ENCODE measurements around the gene STARD3. TPM values are rescaled to one million over a fixed set of nuclear protein-coding genes. Genes with fewer than 3 reads are reported as not detected.

STARD3 gene
- total RNA-seq, 2 donors from 2014 or later = 52.5 to 202 TPM

DNA sequence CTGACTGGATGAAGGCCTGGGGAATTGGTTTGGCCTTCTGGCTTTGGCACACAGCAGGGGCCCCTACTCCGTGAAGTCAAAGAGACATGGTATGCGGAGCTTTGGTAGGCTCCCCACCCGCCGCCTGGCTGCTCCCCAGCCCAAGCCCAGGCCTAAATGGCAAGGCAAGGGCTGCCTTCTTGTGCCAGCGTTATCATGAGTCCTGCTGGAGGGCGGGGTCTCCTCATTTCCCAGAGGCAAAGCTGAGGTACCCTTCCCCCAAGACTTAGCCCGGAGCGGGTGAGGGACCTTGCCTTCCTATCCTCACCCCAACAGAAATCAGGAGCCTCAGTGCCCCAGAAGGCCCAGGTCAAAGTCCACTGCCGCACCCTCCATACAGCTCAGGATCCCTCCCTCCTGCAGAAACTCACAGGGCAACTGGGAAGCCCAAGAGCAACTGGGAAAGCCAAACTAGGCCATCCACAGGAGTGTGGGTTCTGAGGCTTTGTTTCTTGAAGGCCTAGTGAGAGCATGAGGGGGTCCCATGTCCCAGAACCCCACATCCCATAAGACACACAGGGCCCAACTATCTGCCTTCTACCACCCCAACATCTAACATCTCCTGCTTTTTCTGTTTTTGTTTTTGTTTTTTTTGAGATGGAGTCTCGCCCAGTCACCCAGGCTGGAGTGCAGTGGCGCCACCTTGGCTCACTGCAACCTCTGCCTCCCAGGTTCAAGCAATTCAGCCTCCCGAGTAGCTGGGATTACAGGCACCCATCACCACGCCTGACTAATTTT lies 41.6 kb downstream of the STARD3 start:
- Histone ChIP-seq H3K4me1 (replicated peaks) (peaks cover 20% of the 10 kb centered on the region), H3K27ac (no peak overlapping the region), H3K27me3 (replicated peaks; ENCODE audit: insufficient read depth) (no peaks in the 10 kb centered on the region), H3K9me3 (no peaks in the 10 kb centered on the region), H3K36me3 (no peaks in the 10 kb centered on the region), H3K4me3 (no peak overlapping the region)
- DNase-seq (ENCODE audit: low spot score) = no peak
- 84% methylated on average over 13 of the region's 13 CpGs for WGBS
- TF ChIP-seq POLR2A (IDR thresholded peaks at IDR 0.05) (no peak), POLR2AphosphoS5 (IDR thresholded peaks at IDR 0.05) (no peak)
- TF ChIP-seq, protein P1, sequence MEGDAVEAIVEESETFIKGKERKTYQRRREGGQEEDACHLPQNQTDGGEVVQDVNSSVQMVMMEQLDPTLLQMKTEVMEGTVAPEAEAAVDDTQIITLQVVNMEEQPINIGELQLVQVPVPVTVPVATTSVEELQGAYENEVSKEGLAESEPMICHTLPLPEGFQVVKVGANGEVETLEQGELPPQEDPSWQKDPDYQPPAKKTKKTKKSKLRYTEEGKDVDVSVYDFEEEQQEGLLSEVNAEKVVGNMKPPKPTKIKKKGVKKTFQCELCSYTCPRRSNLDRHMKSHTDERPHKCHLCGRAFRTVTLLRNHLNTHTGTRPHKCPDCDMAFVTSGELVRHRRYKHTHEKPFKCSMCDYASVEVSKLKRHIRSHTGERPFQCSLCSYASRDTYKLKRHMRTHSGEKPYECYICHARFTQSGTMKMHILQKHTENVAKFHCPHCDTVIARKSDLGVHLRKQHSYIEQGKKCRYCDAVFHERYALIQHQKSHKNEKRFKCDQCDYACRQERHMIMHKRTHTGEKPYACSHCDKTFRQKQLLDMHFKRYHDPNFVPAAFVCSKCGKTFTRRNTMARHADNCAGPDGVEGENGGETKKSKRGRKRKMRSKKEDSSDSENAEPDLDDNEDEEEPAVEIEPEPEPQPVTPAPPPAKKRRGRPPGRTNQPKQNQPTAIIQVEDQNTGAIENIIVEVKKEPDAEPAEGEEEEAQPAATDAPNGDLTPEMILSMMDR (IDR thresholded peaks at IDR 0.05) = no peak
- intact Hi-C loops (cut with DNase I) = loop anchor here (5.0 kb wide), 1 partner anchor 41 kb away; the partner anchor contains the start of gene STARD3

DNA sequence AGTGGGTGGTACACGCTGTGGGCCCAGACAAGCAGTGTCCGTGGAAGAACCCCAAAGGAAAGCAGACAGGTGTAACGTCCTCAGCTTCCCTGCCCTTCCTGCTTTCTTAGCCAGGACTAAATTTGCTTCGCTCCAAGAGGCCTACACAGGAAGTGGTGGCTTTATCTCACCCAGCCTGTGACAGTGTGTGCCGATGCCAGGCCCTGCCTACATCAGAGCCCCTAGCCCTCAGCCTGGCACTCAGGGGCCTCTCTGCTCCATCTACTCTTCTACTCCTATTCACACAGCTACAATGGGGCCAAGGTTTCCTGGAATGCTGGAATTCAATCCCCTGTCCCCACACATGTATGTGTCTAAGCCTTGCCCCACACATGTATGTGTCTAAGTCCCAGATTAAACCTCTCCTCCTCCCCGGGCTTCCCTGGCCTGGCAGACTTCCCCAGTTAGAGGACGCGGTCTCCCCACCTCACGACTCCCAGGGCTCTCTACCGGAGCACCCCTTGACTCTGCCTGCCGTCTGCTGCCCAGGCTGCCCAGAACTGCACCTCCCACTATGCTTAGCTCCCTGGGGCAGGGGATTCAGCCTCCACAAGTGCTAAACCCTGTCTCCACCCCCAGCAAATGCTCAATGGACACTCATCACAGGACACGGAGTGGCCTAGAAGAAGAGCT lies 42.7 kb downstream of the STARD3 start:
- no peaks in the 10 kb centered on the region for H3K36me3 ChIP-seq
- H3K4me3 ChIP-seq = no peak overlapping the region
- H3K9me3 ChIP-seq = no peaks in the 10 kb centered on the region
- 77% methylated on average over 12 of the region's 12 CpGs for WGBS
- intact Hi-C loops (cut with DNase I) = loop anchor here (5.0 kb wide), 1 partner anchor 42 kb away; the partner anchor contains the start of gene STARD3
- H3K4me1 ChIP-seq (replicated peaks) = peaks cover 17% of the 10 kb centered on the region
- TF ChIP-seq POLR2A (IDR thresholded peaks at IDR 0.05) (no peak), POLR2AphosphoS5 (IDR thresholded peaks at IDR 0.05) (no peak)
- TF ChIP-seq, protein P1 (IDR thresholded peaks at IDR 0.05) = no peak
- no peak for DNase-seq (ENCODE audit: low spot score)
- H3K27ac ChIP-seq = no peak overlapping the region
- H3K27me3 ChIP-seq (replicated peaks; ENCODE audit: insufficient read depth) = no peaks in the 10 kb centered on the region

GRCh38 chr17:39683295-39683939 lies 46.5 kb downstream of the STARD3 start:
- no peak overlapping the region for H3K27ac ChIP-seq
- peaks cover 3% of the 10 kb centered on the region for H3K4me1 ChIP-seq (replicated peaks)
- H3K4me3 ChIP-seq = no peak overlapping the region
- H3K36me3 ChIP-seq = no peaks in the 10 kb centered on the region
- WGBS = 91% methylated on average over 9 of the region's 9 CpGs
- no peaks in the 10 kb centered on the region for H3K9me3 ChIP-seq
- intact Hi-C loops (cut with DNase I) = no loop called here
- DNase-seq (ENCODE audit: low spot score) = no peak
- no peaks in the 10 kb centered on the region for H3K27me3 ChIP-seq (replicated peaks; ENCODE audit: insufficient read depth)
- TF ChIP-seq, protein P1 (IDR thresholded peaks at IDR 0.05) = no peak
- no peak for TF ChIP-seq POLR2A (IDR thresholded peaks at IDR 0.05)
- TF ChIP-seq POLR2AphosphoS5 (IDR thresholded peaks at IDR 0.05) = no peak

DNA sequence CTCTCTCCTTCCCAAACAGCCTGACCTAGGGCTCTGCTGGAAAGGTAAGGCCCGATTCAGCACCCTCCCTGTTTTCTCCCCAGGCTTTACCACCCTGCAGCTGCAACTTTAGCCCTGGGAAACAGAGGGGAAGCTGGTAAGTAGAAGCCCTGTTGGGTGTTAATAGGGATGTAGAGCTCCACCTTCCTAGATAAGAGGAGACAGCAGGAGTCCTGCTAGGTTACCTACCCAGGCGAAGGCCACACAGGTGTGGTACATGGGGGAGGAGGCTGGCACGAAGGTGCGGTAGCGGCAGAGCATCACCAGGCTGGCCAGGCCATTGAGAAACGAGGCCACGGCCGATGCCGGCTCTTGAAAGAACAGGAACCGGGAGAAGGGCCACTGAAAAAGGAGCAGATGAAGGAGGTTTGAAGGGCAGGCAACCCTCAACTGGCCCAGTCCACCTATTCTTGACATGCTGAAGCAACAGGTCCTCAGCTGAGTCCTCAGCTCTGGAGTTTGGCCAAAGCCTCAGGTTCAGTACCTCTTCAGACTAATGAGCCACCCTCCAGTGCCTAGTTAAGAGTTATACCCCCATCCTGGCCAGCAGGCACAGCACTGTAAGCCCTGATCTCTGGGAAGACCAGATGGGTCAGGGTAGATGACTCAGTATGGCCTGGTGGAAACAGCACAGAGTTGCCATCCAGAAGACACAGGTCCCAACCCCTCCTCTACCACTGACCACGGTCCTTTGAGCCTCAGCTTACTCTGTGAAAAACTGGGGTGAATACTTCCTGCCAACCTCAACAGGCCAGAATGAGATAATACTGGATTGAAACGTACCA lies 47.6 kb downstream of the STARD3 start:
- Histone ChIP-seq H3K9me3 (no peaks in the 10 kb centered on the region), H3K4me1 (replicated peaks) (peaks cover 7% of the 10 kb centered on the region), H3K36me3 (no peaks in the 10 kb centered on the region), H3K4me3 (no peak overlapping the region), H3K27me3 (replicated peaks; ENCODE audit: insufficient read depth) (no peaks in the 10 kb centered on the region), H3K27ac (no peak overlapping the region)
- TF ChIP-seq, protein P1 (IDR thresholded peaks at IDR 0.05) = no peak
- TF ChIP-seq POLR2AphosphoS5 (IDR thresholded peaks at IDR 0.05) (no peak), POLR2A (IDR thresholded peaks at IDR 0.05) (no peak)
- WGBS = 93% methylated on average over 12 of the region's 12 CpGs
- intact Hi-C loops (cut with DNase I) = no loop called here
- DNase-seq (ENCODE audit: low spot score) = no peak
